ENCODE measurements around the gene PMEPA1. TPM values are rescaled to one million over a fixed set of nuclear protein-coding genes. Genes with fewer than 3 reads are reported as not detected.
"Not testable (repeated sequence)": the region's sequence is repeated elsewhere in the genome, so short reads cannot be mapped to it uniquely, and the experiment has no call there.

The PMEPA1 gene
- total RNA-seq, 1 donor from 2014 or later, result 7.4 TPM

DNA sequence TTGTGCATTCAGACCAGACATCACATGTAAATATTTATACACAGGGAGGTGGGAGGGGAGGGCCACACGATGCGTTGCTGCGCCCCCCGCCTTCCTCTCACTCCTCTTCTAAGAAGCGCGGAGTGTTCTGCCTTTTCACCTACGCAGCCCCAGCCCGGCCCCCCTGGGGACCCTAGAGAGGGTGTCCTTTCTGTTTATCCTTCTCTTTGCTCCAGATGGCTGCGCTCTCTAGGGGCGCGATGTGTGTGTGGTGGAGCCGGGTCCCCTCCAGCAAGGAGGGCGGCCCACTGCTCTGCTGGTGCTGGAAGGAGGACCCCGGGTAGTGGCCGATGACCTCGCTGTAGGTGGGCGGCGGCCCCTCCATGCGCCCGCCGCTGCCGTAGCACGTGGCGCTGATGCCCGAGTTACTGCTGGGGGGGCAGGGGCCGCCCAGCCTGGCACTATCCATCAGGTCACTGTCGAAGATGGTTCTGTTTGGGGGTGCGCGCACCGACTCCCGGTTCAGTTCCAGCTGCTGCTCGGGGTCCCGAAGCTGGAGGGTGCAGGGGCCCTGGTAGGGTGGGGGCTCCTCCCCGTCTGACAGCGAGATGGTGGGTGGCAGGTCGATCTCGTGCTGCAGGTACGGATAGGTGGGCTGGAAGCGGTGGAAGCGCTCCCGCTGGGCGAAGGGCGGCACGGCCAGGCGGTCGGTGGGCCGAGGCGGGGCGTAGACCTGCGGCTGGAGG, 57.8 kb downstream of the PMEPA1 start:
- no peak for DNase-seq (ENCODE audit: low read depth)

DNA sequence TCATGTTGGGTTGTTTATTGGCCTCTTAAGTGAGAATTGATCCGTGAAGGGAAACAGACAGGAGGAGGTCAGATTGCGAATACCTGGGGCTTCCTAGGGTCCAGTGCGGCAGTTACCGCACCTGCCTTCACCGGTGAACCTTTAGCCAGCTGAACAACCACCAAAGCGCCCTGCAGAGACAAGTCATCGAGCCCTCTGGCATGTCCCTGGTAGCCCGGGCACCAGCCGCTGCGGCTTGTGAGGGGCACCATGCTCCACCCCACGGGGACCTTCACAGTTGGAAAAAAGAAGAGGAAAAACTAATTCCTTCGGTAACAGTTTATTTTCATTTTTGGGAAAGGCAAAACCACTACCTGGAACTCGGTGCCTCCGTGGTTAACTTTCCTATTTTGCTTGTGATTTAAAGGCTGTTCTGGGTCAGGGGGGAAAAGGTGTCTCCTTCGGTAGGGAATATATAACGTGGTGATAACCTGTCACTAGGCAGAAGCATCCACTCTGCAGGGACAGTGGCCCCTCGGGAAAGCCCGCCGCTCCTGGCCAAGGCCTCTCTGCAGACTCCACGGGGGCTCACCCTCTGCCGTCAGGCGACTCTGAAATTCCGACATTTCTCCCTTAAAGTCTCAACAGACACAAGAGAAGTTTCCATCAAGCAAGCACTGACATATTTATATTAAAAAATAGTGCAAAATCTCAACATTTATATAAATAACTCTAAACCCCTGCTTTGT, 58.9 kb downstream of the PMEPA1 start:
- no peak for DNase-seq (ENCODE audit: low read depth)

DNA sequence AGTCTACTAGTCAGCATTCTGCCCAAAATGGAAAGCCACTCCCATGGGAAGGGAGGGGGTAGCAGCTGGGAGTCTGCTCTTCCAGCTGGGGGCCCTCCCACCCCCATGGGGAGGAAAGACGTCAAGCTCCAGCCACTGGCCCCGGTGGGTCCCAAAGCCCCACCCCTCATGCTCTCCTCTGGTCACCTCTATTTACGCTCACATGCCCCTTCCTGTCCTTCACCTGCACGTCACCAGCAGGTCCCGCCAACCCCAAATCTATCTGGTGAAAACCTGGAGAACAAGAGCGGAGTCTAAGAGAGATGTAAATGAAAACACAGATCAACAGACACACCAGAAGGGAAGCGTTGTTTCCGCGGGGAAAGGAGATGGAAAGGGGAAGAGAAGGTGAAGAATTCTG, 59.5 kb downstream of the PMEPA1 start:
- no peak for DNase-seq (ENCODE audit: low read depth)

GRCh38 chr20:57649617-57650015, 60.2 kb downstream of the PMEPA1 start:
- DNase-seq (ENCODE audit: low read depth), result no peak

GRCh38 chr20:57648878-57649616, 60.8 kb downstream of the PMEPA1 start:
- DNase-seq (ENCODE audit: low read depth), result no peak

DNA sequence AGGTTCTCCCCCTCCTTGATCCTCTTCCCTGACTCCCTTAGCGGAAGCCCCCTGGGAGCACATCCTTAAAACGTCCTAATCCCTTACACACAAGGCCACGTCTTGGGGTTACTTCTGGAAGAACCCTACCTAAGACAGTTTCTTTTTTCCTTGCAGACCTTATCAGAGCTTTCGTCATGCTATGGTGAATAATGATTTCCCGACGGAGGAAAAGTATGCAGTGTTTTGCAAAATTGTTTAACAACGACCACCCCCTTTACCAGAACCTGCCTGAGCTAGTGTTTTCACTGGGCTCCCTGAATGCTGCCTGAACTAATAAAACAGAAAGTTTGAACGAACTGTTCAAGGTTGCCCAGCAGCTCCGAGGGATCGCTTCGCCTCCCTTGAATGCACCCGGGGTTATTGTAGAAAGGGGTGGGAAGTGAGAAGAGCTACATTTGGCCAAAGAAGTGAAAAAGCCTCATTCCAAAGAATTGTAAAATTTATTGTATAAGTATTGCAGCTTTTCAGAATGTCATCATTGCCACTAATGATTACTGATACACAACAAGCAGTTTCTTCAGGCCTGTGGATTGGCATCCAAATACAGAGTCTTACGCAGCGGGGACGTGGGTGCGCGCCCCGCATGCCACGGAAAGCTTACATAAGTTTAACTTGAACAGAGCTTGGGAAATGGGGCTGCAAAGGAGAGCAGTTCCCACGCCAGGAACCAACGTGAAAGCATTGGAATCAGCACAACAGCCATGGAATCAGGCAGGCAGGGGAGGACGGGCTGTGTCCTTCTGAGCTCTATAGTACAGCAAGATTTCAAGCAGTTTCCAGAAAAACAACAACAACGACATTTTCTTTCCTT, 61.7 kb downstream of the PMEPA1 start:
- no peak for DNase-seq (ENCODE audit: low read depth)

DNA sequence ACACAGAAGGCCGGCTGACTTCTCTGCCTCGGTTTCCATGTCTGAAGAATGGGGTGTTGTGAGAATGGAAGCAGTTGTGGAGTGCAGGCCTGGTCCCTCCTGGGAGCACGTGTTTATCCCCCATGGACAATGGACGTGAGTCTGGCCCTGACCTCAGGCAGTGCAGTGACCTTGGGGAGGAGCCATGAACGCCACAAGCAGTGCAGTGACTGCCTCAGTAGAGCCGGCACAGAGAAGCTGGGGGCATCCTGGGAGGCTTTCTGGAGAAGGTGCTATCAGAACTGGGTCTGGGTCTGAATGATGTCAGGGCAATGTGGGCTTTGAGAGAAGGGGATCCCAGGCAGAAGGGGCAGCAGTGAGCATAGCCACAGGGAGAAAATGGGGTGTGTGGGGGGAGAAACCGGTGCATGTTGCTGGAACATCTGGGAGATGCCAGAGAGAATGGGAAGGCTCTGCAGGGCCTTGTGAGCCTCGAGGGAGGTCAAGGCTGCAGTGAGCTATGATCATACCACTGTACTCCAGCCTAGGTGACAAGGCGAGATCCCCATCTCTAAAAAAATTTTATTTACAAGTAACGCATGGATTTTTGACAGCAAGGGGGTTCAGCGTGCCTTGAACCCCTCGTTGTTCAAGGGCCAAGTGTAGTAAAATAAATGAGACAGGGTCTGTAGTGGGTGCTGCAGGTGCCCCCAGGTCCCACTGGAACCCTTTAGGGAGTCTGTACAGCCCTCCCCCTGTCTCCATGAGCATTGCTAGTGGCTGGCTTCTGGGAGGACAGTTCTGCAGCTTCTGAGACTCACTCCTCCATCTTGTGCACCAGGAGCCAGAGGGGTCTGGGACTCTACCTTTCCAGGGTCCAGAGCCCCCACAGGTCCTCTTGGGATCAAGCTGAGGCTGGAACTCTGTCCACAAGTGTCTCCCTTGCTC, 62.5 kb downstream of the PMEPA1 start:
- DNase-seq (ENCODE audit: low read depth), result no peak

DNA sequence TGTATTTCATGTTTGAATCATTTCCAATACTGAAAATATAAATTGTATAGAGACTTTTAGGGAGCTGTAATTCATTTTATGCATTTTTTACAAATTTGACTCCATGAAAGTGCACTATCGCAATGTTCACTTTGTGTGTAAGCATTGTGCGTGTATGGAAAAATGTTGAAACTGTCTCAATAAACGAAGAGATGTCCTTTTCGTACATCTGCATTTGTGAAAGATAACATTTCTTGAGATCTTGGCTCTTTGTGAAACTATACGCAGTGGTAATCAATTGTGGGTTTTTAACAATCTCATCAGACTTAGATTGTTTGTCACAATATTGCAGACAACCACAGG, 70.9 kb downstream of the PMEPA1 start:
- DNase-seq (ENCODE audit: low read depth), result no peak

- DNase-seq (ENCODE audit: low read depth), result no peak
Measured at GRCh38 chr20:57638173-57638894, 71.5 kb downstream of the PMEPA1 start.

DNA sequence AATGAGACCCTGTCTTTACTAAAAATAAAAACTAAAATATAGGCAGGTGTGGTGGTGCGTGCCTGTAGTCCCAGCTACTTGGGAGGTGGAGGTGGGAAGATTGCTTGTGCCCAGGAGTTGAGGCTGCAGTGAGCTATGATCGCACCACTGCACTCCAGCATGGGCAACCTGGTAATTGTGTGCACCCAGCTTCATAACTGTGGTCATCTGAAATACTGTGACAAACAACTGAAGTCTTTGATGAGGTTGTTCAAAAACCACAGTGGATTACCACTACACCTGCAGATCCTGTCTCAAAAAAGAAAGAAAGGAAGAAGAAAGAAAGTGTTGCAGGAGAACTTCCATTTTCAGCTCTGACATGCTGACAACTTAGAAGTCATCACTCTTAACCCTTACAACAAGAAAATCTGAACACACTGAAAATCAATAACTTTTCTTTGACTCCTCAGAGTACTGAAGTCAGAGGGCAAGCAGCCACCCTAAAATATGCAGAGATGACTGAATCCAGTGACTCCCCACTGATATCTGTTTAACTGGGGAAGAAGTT, 75.8 kb downstream of the PMEPA1 start:
- DNase-seq (ENCODE audit: low read depth), result peak; percentile 18

DNA sequence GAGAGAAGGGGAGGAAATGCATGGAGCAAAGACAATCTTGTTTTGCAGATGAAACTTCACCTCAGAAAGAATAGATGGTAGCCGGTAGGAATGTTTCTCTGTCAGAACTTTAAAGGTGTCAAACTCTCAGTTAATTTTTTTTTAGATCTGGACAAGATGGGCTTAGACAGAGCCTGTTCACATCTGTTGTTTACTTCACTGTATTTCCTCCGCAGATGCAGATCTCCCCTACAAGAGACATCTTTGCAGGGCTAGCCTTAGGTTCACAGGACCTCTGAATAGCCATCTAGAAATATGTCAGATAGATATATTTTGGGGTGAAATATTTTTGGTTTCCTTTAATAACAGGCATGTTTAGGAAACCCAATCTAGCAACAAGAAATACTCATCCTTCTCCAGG, 77.5 kb downstream of the PMEPA1 start:
- DNase-seq (ENCODE audit: low read depth), result no peak

- no peak for DNase-seq (ENCODE audit: low read depth)
Measured at GRCh38 chr20:57630061-57630460, 79.8 kb downstream of the PMEPA1 start.

DNA sequence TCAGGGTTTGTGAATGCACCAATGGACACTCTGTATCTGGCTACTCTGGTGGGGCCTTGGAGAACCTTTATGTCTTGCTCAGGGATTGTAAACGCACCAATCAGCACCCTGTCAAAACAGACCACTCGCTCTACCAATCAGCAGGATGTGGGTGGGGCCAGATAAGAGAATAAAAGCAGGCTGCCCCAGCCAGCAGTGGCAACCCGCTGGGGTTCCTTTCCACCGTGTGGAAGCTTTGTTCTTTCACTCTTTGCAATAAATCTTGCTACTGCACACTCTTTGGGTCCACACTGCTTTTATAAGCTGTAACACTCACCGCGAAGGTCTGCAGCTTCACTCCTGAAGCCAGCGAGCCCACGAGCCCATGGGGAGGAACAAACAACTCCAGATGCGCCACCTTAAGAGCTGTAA, 80.3 kb downstream of the PMEPA1 start:
- not testable (repeated sequence) for DNase-seq (ENCODE audit: low read depth)

DNA sequence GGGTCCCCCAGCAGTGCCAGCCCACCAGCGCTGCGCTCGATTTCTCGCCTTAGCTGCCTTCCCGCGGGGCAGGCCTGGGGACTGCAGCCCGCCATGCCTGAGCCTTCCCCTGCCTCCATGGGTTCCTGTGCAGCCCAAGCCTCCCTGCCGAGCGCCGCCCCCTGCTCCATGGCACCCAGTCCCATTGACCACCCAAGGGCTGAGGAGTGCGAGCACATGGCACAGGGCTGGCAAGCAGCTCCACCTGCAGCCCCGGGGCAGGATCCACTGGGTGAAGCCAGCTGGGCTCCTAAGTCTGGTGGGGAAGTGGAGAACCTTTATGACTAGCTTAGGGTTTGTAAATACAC, 80.9 kb downstream of the PMEPA1 start:
- DNase-seq (ENCODE audit: low read depth), result not testable (repeated sequence)

DNA sequence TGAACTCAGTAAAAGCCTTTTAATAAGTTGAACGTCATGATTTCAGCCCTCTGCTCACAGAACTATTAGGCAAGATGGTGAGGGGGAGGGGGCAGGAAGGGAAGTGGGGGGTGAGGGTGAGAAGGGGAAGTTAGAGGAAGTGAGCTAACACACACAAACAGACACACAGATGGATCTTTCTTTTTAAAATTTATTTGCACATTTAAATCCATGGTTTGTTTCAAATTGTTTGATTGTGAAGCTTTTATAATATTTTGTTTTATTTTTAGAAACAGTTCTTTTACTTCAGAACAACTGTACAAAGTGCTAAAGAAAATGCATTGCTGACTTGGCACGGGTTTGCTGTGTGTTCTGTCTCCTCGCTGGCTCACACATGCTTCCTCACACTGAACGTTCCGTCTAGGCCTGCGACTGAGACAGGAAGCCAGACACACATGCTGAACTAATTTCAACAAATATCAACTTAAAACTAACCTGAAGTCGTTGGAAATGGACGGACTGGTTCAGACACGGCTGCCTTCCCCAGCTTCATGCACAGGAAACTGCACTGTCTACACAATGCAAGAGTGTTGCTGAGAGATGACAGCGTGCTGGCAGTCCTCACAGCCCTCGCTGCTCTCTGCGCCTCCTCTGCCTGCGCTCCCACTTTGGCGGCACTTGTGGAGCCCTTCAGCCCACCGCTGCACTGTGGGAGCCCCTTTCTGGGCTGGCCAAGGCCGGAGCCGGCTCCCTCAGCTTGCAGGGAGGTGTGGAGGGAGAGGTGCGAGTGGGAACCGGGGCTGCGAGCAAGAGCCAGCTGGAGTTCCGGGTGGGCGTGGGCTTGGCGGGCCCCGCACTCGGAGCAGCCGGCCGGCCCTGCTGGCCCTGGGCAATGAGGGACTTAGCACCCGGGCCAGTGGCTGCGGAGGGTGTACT, 81.5 kb downstream of the PMEPA1 start:
- no peak for DNase-seq (ENCODE audit: low read depth)

GRCh38 chr20:57627339-57627738, 82.5 kb downstream of the PMEPA1 start:
- no peak for DNase-seq (ENCODE audit: low read depth)

DNA sequence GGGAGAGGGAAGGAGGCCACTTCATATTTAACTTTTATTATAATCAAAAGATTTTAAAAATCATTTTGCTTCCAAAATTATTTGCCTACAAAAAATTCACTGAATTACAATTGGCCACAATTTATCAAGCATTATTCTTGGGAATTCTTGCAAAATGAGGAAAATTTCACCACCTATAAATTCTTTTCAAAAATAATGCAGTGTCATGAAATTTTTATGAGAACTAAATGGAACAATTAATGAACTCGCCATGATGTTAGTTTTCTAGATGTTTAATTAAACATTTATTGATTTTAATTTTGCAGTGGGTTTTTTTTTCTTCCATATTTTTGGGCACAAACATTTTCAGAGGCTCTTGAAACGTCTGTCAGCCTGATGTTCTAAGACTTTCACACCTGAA, 83.8 kb downstream of the PMEPA1 start:
- no peak for DNase-seq (ENCODE audit: low read depth)

Data from myocyte (in vitro differentiated cells).